HCT116 (cell line): ENCODE data around the gene TRAK1. TPM values are rescaled to one million over a fixed set of nuclear protein-coding genes. Genes with fewer than 3 reads are reported as not detected.

Experiments used
- ATAC-seq: fragments of 200-7000 bp; cut with Tn5 transposase; 2 replicates; pipeline ENCODE4 v1.9.1; 2020; ENCODE audit warnings: mild to moderate bottlenecking, moderate library complexity
- BruUV-seq: library from RNA; stranded (reverse); fragments of 400-500 nt; replicated peaks from 2 replicates; lab custom pipeline; 2021; lab: Mats Ljungman, UMichigan
- CTCF ChIA-PET: fragments of 300-600 bp; sonication (Branson Sonifier 250); formaldehyde crosslinking; loops from one replicate; lab custom pipeline; 2021; ENCODE audit warnings: antibody characterized with exemption; lab: Charles Lee
- POLR2A ChIA-PET: fragments of 300-600, 350-600 bp; sonication (Branson Sonifier 250); formaldehyde crosslinking; loops from one replicate; lab custom pipeline; 2021; ENCODE audit warnings: antibody characterized with exemption; lab: Charles Lee
- RAD21 ChIA-PET, 2 experiments: fragments of 300-600 bp; sonication (Branson Sonifier 250); formaldehyde crosslinking; loops; one replicate each; lab custom pipeline; 2023; ENCODE audit warnings: low total read pairs in 2 of 2; ENCODE audit not compliant: uncharacterized antibody in 2 of 2, unreplicated experiment in 2 of 2, low non-redundant PET in 1 of 2; lab: Charles Lee
- DNase-seq: peaks from one replicate; pipeline ENCODE4 v3.0.0-alpha.2; 2010; ENCODE audit warnings: low read depth, low spot score
- H2AFZ ChIP-seq: fragments of 200-600 bp; shearing (Covaris generic), sonication (generic); 2 replicates; pipeline ENCODE4 v1.6.1; 2017; ENCODE audit warnings: low read depth, mixed run types, mixed read lengths, antibody characterized with exemption, low read length; ENCODE audit not compliant: poor library complexity, severe bottlenecking
- H3K27ac ChIP-seq: 2 replicates; pipeline ENCODE4 v1.5.1; 2012; ENCODE audit warnings: low read depth, low read length
- H3K27me3 ChIP-seq: fragments of 200-600 bp; sonication (generic); 2 replicates; pipeline ENCODE4 v1.6.1; 2016; ENCODE audit warnings: mixed run types, low read length, mixed read lengths; ENCODE audit not compliant: insufficient read depth
- H3K36me3 ChIP-seq, 2 experiments: fragments of 200-500 bp in 1 of 2; fragments of 200-600 bp in 1 of 2; sonication (Bioruptor generic) in 1 of 2; sonication (generic) in 1 of 2; 2 replicates each; pipeline versions ENCODE4 v1.5.1 to v1.6.1; 2014 to 2016; ENCODE audit warnings: low read length in 2 of 2, inconsistent platforms in 1 of 2, mixed read lengths in 1 of 2, mixed run types in 1 of 2; ENCODE audit not compliant: insufficient read depth in 2 of 2, control insufficient read depth in 1 of 2
- H3K4me1 ChIP-seq, 2 experiments: fragments of 200-600 bp in 1 of 2; sonication (generic) in 1 of 2; 2 replicates each; pipeline versions ENCODE4 v1.5.1 to v1.6.1; 2012 to 2017; ENCODE audit warnings: low read length in 2 of 2, inconsistent platforms in 1 of 2, mild to moderate bottlenecking in 1 of 2, mixed read lengths in 1 of 2, mixed run types in 1 of 2, moderate library complexity in 1 of 2; ENCODE audit not compliant: insufficient read depth in 2 of 2, control insufficient read depth in 1 of 2
- H3K4me2 ChIP-seq: fragments of 200-600 bp; sonication (generic); 2 replicates; pipeline ENCODE4 v1.6.1; 2017; ENCODE audit warnings: mixed run types, low read length, mixed read lengths
- H3K4me3 ChIP-seq, 2 experiments: fragments of 200-600 bp in 1 of 2; sonication (generic) in 1 of 2; replicated peaks in 1 of 2; 2 replicates each; pipeline ENCODE4 v1.5.1; 2011 to 2016; ENCODE audit warnings: low read length in 2 of 2, control low read depth in 1 of 2, low read depth in 1 of 2, mild to moderate bottlenecking in 1 of 2, mixed read lengths in 1 of 2, mixed run types in 1 of 2
- H3K79me2 ChIP-seq: fragments of 200-600 bp; sonication (generic); 2 replicates; pipeline ENCODE4 v1.6.1; 2017; ENCODE audit warnings: mild to moderate bottlenecking, mixed run types, low read length, moderate library complexity, mixed read lengths; ENCODE audit not compliant: insufficient read depth
- H3K9ac ChIP-seq: fragments of 200-600 bp; sonication (generic); 2 replicates; pipeline ENCODE4 v1.6.1; 2016; ENCODE audit warnings: low read length, mixed read lengths
- H3K9me2 ChIP-seq: fragments of 200-600 bp; sonication (generic), shearing (Covaris generic); 2 replicates; pipeline ENCODE4 v1.6.1; 2017; ENCODE audit warnings: mixed run types, mild to moderate bottlenecking, moderate library complexity; ENCODE audit not compliant: insufficient read depth
- H3K9me3 ChIP-seq, 2 experiments: fragments of 200-500 bp in 1 of 2; fragments of 200-600 bp in 1 of 2; sonication (Bioruptor generic) in 1 of 2; sonication (generic) in 1 of 2; 2 replicates each; pipeline ENCODE4 v1.6.1; 2014 to 2017; ENCODE audit warnings: low read length in 2 of 2, mixed read lengths in 2 of 2, inconsistent platforms in 1 of 2, low read depth in 1 of 2, mild to moderate bottlenecking in 1 of 2, mixed run types in 1 of 2, moderate library complexity in 1 of 2; ENCODE audit not compliant: control insufficient read depth in 1 of 2, insufficient read depth in 1 of 2
- H4K20me1 ChIP-seq: fragments of 200-600 bp; sonication (generic), shearing (Covaris generic); 2 replicates; pipeline ENCODE4 v1.6.1; 2017; ENCODE audit warnings: mixed run types, mild to moderate bottlenecking, moderate library complexity; ENCODE audit not compliant: insufficient read depth
- EGR1 ChIP-seq: IDR thresholded peaks from 2 replicates; pipeline ENCODE4 v1.6.1; 2012; ENCODE audit warnings: low read depth
- ELF1 ChIP-seq: IDR thresholded peaks from 2 replicates; pipeline ENCODE4 v1.6.1; 2012; ENCODE audit warnings: low read depth, borderline replicate concordance
- EZH2phosphoT487 ChIP-seq: fragments of 200-600 bp; IDR thresholded peaks from 2 replicates; pipeline ENCODE4 v1.6.1; 2018; ENCODE audit warnings: antibody characterized with exemption, borderline replicate concordance
- FOSL1 ChIP-seq: IDR thresholded peaks from 2 replicates; pipeline ENCODE4 v1.6.1; 2012; ENCODE audit warnings: low read depth
- JUND ChIP-seq: IDR thresholded peaks from 2 replicates; pipeline ENCODE4 v1.6.1; 2012
- POLR2A ChIP-seq: IDR thresholded peaks from 2 replicates; pipeline ENCODE4 v1.7.0; 2011; ENCODE audit warnings: borderline replicate concordance; ENCODE audit not compliant: insufficient read depth, insufficient read length; ENCODE audit errors: extremely low read depth
- RAD21 ChIP-seq: IDR thresholded peaks from 2 replicates; pipeline ENCODE4 v1.6.1; 2012; ENCODE audit warnings: low read depth, mild to moderate bottlenecking
- SRF ChIP-seq: IDR thresholded peaks from 2 replicates; pipeline ENCODE4 v1.6.1; 2012; ENCODE audit warnings: low read depth
- YY1 ChIP-seq: IDR thresholded peaks from 2 replicates; pipeline ENCODE4 v1.6.1; 2011; ENCODE audit warnings: low read length, low read depth, moderate library complexity, mild to moderate bottlenecking; ENCODE audit not compliant: insufficient replicate concordance; ENCODE audit errors: extremely low read depth
- ZNF274 ChIP-seq: fragments of 200-500 bp; sonication (Bioruptor generic); IDR thresholded peaks from 2 replicates; pipeline ENCODE4 v1.6.1; 2014; ENCODE audit warnings: mild to moderate bottlenecking, low read depth, low read length, inconsistent platforms
- intact Hi-C: fragments of 100-400 bp; cut with micrococcal nuclease; formaldehyde crosslinking; loops from 2 replicates; pipeline ENCODE4 v1.10.0; 2022
- total RNA-seq: library from RNA; stranded (reverse); gene quantifications from one replicate; pipeline ENCODE4 v1.2.1, GENCODE V29; 2021; ENCODE audit not compliant: unreplicated experiment
- TF ChIP-seq, protein P1 (sequence below): IDR thresholded peaks from 2 replicates; pipeline ENCODE4 v1.6.1; 2012
- TF ChIP-seq, protein P2 (sequence below), 3 experiments: fragments of 200-600 bp in 1 of 3; sonication (generic) in 1 of 3; IDR thresholded peaks in 2 of 3; conservative IDR thresholded peaks in 1 of 3; 2 replicates each; pipeline ENCODE4 v1.5.1; 2012 to 2017; ENCODE audit warnings: low read depth in 2 of 3, low read length in 2 of 3, antibody characterized with exemption in 1 of 3, borderline replicate concordance in 1 of 3, control low read depth in 1 of 3, mild to moderate bottlenecking in 1 of 3, mixed read lengths in 1 of 3, mixed run types in 1 of 3, moderate library complexity in 1 of 3; ENCODE audit not compliant: insufficient read depth in 1 of 3

TRAK1 gene
- total RNA-seq, 1 experiment from 2014 or later, result 25.9 TPM

DNA sequence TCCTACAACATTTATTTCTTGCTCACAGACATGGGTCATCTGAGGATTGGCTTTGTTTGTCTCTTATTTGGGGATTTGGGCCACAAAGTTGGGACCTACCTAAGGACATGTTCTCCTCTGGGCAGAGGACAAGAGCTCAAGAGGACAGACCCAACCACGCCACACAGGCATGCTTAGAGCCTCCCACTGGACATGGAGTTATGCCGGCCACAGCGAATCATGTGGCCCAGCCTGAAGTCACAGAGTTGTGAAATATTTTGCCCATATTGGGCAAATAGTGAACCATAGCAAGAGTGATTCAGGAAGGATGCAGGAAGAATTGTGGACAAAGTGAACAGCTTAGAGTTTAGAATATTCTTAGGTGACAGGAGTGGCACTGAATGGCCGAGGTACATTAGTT is 9.9 kb downstream of the TRAK1 start:
- H3K36me3 ChIP-seq, result no peaks in the 10 kb centered on the region
- H3K27me3 ChIP-seq, result no peaks in the 10 kb centered on the region
- ChIA-PET RAD21 (no interaction called here), POLR2A (no interaction called here), CTCF (interaction anchor here (2.1 kb wide), 1 partner anchor 129 kb away, joined by 7 read pairs; no protein-coding TSS in a partner anchor)
- no TSS peak for BruUV-seq
- no peak overlapping the region for H3K9ac ChIP-seq
- no peak for TF ChIP-seq POLR2A
- no peaks in the 10 kb centered on the region for H4K20me1 ChIP-seq
- H3K4me1 ChIP-seq, result peaks cover 10 to 13% of the 10 kb centered on the region in 2 experiments; a peak in 3 of 4 replicates
- DNase-seq (no peak), ATAC-seq (no peak)
- H3K79me2 ChIP-seq, result peaks cover 4% of the 10 kb centered on the region; the same call in 1 of the 2 replicates
- no peak overlapping the region for H2AFZ ChIP-seq
- H3K4me2 ChIP-seq, result no peak overlapping the region
- H3K4me3 ChIP-seq, result no peak overlapping the region
- H3K9me3 ChIP-seq, result no peaks in the 10 kb centered on the region
- no peaks in the 10 kb centered on the region for H3K9me2 ChIP-seq
- intact Hi-C loops, result loop anchor here (10.0 kb wide), 1 partner anchor 1516 kb away; no protein-coding TSS in a partner anchor
- no peak overlapping the region for H3K27ac ChIP-seq

DNA sequence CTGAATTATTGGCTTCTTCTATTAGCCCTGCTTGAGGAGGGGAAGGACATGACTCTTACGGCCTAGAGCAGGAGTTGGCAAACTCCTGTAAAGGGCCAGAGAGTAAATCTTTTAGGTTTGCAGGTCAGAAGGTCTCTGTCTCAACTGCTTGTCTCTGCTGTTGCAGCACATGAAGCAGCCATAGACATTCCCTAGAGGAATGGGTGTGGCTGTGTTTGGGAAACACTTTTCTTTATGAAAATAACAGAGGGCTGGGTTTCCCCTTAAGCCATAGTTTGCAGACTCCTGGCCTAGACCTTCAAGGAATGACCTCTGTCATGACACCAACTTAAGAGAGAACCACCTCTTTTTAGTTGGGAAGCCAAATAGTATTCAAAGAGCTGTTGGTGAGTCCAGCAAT is 10.3 kb downstream of the TRAK1 start:
- ATAC-seq (no peak), DNase-seq (no peak)
- POLR2A ChIA-PET, result no interaction called here
- Histone ChIP-seq H2AFZ (no peak overlapping the region), H3K27me3 (no peaks in the 10 kb centered on the region), H3K9me2 (no peaks in the 10 kb centered on the region), H3K4me2 (no peak overlapping the region), H3K9me3 (no peaks in the 10 kb centered on the region), H3K79me2 (peaks cover 4% of the 10 kb centered on the region; the same call in 1 of the 2 replicates), H3K4me1 (peaks cover 9 to 12% of the 10 kb centered on the region in 2 experiments; a peak in 3 of 4 replicates), H3K27ac (no peak overlapping the region), H3K9ac (no peak overlapping the region), H4K20me1 (no peaks in the 10 kb centered on the region), H3K4me3 (no peak overlapping the region), H3K36me3 (no peaks in the 10 kb centered on the region)
- no TSS peak for BruUV-seq
- CTCF ChIA-PET, result no interaction called here
- RAD21 ChIA-PET, result no interaction called here
- intact Hi-C loops, result loop anchor here (10.0 kb wide), 1 partner anchor 1517 kb away; no protein-coding TSS in a partner anchor
- TF ChIP-seq JUND (no peak), SRF (no peak), EGR1 (no peak), ELF1 (no peak), YY1 (no peak), POLR2A (no peak), FOSL1 (no peak), RAD21 (no peak), EZH2phosphoT487 (no peak), ZNF274 (no peak)
- TF ChIP-seq, protein P1, sequence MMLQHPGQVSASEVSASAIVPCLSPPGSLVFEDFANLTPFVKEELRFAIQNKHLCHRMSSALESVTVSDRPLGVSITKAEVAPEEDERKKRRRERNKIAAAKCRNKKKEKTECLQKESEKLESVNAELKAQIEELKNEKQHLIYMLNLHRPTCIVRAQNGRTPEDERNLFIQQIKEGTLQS, result no peak
- TF ChIP-seq, protein P2, sequence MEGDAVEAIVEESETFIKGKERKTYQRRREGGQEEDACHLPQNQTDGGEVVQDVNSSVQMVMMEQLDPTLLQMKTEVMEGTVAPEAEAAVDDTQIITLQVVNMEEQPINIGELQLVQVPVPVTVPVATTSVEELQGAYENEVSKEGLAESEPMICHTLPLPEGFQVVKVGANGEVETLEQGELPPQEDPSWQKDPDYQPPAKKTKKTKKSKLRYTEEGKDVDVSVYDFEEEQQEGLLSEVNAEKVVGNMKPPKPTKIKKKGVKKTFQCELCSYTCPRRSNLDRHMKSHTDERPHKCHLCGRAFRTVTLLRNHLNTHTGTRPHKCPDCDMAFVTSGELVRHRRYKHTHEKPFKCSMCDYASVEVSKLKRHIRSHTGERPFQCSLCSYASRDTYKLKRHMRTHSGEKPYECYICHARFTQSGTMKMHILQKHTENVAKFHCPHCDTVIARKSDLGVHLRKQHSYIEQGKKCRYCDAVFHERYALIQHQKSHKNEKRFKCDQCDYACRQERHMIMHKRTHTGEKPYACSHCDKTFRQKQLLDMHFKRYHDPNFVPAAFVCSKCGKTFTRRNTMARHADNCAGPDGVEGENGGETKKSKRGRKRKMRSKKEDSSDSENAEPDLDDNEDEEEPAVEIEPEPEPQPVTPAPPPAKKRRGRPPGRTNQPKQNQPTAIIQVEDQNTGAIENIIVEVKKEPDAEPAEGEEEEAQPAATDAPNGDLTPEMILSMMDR (IDR thresholded peaks at IDR 0.05 in 2 of 3, conservative IDR thresholded peaks at IDR 0.05 in 1 of 3; ENCODE audit: borderline replicate concordance in 1 of 3, insufficient read depth in 1 of 3, low read depth in 2 of 3, low read length in 2 of 3), result no peak
